NCI-H2196 treated with DMSO at 0.1 percent for 48 hours (cell line): ENCODE results near the gene FAIM2.

Experiments used
- DNase-seq: peaks from one replicate; lab custom pipeline; 2025; ENCODE audit not compliant: unreplicated experiment; lab: John Stamatoyannopoulos, UW

Gene FAIM2

GRCh38 chr12:49899286-49899843 lies 4.3 kb downstream of the FAIM2 start:
- DNase-seq, result no peak

DNA sequence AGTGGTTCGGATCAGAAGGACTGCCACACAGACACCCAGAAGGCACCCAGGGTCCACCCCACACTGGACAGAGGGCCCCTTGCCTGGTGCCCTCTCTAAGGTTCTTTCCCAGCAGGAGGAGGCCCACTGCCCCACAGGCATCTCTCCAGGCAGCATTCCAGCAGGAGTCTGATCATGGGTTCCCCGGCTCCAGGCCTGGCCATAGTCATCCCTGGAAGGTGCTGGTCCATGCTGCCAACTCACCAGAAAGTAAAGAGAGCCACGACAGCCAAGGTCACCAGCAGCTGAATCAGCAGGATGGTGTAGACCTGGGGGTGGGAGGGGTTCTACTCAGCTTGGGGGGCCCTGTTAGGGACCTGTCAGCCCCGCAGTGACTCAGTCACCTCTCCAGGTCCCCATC lies 6.4 kb downstream of the FAIM2 start:
- no peak for DNase-seq

DNA sequence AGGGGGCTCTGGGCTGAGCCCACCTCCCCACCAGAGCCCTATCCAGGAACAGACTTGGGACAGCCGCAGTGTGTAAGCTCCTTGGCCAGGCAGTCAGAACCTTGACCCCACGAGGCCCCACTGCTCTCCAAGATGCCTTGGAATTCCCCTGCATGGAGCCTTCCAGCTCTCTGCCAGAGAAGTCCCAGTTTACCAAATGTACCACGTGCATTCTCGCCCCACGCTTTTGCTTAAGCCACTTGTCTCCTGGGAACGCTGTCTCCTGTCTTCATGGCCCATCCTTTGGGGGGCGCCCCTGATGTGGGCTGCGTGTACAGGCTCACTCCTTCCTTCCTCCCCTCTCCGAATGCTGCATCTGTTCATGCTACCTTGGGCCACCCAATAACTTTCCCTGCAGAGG lies 7.9 kb downstream of the FAIM2 start:
- no peak for DNase-seq

DNA sequence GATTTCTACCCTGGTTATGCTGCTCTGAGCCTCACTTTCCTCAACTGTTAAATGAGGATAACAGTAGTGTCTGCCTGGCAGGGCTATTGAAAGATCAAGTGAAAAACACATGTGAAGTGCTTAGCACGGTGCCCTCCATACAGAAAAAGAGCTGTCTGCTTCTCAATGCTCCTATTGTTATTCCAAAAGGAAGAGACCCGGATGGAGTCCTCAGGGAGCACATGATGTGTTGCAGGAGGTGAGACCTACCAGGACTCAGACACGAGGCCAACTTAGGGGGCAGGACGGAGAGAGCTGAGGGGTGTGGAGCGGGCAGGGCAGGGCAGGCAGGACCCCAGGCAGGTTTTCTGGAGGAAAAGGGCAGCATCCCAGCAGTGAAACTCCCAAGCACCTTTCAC lies 8.9 kb downstream of the FAIM2 start:
- no peak for DNase-seq

DNA sequence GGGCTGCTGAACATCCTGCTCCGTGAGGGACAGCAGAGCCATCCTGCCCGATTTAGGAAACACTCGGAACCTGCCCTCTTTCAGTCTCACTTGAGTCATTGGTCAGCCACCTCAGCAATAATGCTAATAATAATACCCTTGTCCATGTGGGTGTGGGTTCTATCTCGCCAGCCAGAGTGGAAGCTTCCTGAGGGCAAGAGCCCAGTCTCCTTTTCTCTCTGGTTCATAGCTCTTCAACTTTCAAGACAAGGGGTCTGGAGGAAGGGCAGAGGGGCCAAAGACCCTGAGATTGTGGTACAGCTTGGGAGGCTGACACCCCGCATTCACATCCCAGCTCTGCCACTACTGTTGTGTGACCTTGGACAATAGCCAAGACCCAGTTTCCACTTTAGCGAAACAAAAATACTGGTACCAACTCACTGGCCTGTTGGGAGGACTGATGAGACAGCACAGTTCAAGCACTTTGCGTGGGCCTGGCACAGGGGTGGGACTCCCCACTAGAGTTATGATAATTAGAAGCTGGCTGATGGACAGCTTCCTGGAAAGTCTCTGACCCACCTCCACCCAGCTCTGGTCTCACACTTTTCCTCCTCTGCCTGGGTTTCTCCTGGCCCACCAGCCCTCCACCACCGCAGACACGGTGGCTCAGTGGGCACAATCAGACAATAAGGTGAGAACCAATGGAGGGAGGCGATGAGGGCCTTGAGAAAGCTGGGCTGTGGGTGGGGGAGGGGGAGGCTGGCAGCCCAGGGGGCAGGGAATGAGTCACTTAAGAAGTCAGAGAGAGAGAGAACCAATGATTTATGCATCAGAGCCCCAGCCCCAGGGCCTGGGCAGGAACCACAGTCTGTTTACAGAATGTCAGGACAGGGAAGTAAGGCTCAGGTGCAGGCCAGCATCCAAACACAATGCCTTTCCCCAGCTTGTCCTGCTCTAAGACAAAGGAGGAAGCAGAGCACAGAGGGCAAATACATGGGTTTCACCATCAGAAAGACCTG lies 9.6 kb downstream of the FAIM2 start:
- DNase-seq, result no peak

DNA sequence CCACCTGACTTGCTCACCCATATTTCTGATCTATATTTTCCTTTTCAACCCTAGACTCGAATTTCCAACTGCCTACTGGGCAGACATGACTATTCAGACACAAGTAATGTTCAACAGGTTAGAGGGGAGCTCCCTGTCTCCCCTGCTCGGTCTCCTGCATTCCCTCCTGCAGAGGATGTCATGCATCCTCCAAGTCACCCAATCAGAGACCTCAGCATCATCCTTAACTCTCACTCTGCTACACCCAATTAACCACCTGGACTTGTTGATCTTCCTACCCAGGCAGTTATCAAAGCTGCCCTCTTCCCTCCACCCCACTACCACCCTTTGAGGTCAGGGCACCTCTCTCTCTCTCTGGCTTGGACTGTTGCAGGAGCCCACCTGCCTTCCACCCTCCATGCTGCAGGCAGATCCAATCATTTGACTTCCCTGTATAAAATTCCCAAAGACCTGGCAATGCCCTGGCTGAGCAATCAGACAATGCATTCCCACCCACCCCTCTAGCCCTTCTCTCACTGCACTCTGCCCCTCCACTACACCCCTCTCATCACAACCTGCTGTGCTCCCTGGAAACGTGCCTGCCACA lies 10.9 kb downstream of the FAIM2 start:
- DNase-seq, result no peak

GRCh38 chr12:49892084-49892731 lies 11.5 kb downstream of the FAIM2 start:
- no peak for DNase-seq

DNA sequence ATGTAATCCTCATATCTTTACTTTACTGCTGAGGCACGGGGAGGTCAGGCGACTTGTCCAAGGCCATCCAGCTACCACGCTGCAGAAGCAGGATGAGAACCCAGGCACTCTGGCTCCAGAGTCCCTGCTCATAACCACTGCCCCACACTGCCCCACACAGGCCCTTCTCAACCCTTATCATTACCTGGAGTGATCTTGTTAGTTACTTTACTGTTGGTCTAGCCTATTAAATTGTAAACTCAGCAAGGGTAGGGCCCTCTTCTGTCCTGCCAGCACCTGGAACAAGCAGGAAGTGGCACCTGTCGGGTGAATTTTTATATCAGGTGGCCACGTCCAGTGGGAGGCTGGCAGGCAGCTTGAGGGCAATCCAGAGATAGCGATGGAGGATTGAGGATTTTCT lies 12.2 kb downstream of the FAIM2 start:
- DNase-seq, result no peak

GRCh38 chr12:49891012-49891411 lies 12.7 kb downstream of the FAIM2 start:
- DNase-seq, result no peak

- DNase-seq, result no peak
Observed at GRCh38 chr12:49890096-49890461, 13.6 kb downstream of the FAIM2 start.

GRCh38 chr12:49889361-49890095 lies 14.2 kb downstream of the FAIM2 start:
- no peak for DNase-seq

DNA sequence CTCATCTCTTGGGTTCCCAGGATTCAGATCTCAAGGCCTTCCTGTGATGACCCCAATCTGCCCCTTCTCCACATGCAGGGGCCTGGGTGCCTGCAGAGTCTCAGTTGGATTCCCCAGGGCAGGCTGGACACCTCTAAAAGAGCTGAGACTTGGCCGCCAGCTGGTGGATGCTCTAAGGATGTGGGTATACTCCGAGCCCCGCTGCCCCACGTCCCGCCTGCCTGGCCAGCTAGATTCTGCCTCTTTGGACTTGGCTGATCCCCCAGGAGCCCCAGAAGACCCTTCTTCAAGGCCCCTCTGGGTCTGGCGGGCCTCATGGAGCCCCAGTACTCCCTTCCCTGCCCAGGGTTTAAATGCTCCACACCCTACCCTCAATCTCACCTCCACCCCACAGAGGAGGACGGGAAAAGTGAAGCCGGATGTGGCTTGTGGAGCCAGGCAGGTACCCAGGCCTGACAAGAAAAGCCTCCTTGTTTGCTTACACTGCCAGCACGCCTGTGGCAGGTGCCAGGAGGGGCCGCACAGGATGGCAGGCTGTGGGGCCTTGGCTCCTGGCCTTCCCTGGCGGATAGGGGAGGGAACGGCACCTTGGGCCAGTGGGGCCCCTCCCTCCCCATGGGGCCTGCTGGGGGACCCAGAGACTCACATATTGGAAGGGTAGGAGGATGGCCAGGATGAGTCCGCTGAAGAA lies 15.1 kb downstream of the FAIM2 start:
- peak; percentile 67 for DNase-seq

- no peak for DNase-seq
Observed at GRCh38 chr12:49887536-49888401, 15.9 kb downstream of the FAIM2 start.

DNA sequence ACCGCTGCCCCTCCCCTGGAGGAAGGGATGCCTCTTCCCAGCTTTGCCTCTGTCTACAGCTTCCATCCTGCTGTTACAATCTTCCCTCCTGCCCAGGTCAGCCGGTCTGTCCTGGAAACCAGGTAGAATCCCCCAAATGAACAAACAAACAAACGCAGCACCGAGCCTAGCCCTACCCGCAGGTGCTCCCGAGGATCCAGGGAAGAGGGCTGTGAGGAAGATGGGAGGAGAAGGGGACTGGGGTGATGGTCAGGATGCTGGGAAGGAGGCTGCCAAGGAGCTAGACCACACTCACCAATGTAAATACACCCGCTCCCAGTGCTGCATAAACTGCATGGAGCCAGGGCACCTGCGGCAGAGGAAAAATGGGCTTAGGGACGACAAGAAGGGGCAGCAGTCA lies 16.6 kb downstream of the FAIM2 start:
- DNase-seq, result no peak

GRCh38 chr12:49885663-49886461 lies 17.8 kb downstream of the FAIM2 start:
- no peak for DNase-seq

- DNase-seq, result no peak
Observed at GRCh38 chr12:49885118-49885517, 18.6 kb downstream of the FAIM2 start.

DNA sequence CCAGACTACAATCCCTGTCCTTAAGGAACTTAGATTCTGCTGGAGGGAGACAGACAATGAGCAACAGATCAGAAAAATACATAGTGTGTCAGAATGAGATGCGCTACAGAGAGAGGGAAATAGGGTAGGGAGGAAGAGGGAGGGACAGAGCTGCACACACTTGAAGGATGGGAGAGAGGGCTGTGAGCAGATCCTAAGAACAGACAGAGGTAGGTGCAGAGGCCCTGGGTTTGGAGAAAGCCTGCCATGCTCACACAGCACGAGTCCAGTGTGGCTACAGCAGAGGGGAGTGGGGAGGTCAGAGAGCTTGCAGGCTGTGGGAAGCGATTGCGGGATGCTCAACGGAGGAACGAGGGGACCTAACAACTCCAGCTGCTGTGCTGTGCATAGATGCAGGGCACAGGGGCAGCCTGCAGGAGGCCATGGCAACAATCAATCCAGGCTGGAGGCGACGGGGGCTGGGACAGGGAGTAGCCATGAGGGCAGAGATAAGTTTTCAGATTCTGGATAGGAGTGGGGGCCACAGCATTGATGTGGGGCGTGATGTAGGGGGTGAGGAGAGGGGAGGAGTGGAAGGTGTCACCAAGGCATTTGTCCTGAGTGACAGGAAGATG lies 20.7 kb downstream of the FAIM2 start:
- DNase-seq, result no peak

DNA sequence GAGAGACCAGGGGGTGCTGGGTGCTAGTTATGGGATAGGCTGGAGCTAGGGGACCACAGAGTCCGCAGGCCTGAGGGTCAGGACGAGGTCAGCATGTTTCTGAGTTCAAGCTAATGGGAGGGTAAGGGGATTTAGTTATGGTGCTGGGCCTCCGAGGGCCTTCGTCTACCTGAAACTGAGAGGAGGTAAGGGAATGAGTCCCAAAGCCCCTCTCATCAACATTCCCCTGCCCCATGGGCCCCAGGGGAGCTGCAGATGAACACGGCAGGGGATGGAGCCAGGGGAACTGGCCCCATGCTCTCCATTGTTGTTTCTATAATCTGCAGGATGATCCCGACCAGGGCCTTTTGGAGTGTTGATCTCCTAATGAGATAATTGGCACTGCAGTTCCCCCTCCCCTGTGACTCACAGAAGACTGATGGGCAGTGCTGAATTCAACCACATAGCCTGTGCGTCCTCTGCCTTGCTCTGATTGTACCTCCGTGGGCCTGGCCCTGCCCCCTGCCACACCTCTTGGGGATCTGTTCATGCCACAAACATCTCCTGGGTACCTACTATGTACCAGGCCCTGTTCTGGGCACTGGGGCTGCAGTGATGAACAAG lies 21.4 kb downstream of the FAIM2 start:
- DNase-seq, result no peak
